Fibroblast of lung (primary cell): ENCODE data around the gene AGL. TPM values are rescaled to one million over a fixed set of nuclear protein-coding genes. Genes with fewer than 3 reads are reported as not detected.
"Not testable (repeated sequence)": the region's sequence is repeated elsewhere in the genome, so short reads cannot be mapped to it uniquely, and the experiment has no call there.

ENCODE experiments used
- DNase-seq, 2 donors: peaks; one replicate each; pipeline versions ENCODE4 v3.0.0 to v3.0.0-alpha.2; 2010; ENCODE audit warnings: low read depth in 2 of 2
- H2AFZ ChIP-seq: 2 replicates; pipeline ENCODE4 v1.5.1; 2012; ENCODE audit warnings: low read length, control low read depth, inconsistent platforms
- H3K27ac ChIP-seq: 2 replicates; pipeline ENCODE4 v1.5.1; 2011; ENCODE audit warnings: low read length, control low read depth; ENCODE audit not compliant: insufficient read depth
- H3K27me3 ChIP-seq: 2 replicates; pipeline ENCODE4 v1.5.1; 2011; ENCODE audit warnings: mild to moderate bottlenecking, low read length; ENCODE audit not compliant: control insufficient read depth, insufficient read depth
- H3K36me3 ChIP-seq: 2 replicates; pipeline ENCODE4 v1.5.1; 2011; ENCODE audit warnings: low read length; ENCODE audit not compliant: control insufficient read depth, insufficient read depth
- H3K4me1 ChIP-seq: 2 replicates; pipeline ENCODE4 v1.5.1; 2011; ENCODE audit warnings: low read length; ENCODE audit not compliant: control insufficient read depth, insufficient read depth; ENCODE audit errors: extremely low read depth
- H3K4me2 ChIP-seq: 2 replicates; pipeline ENCODE4 v1.5.1; 2011; ENCODE audit warnings: low read length, control low read depth; ENCODE audit not compliant: insufficient read depth; ENCODE audit errors: extremely low read depth
- H3K4me3 ChIP-seq, 4 experiments: fragments of 200-600 bp in 1 of 4; sonication (generic) in 1 of 4; replicated peaks in 1 of 4; 2 replicates each; pipeline ENCODE4 v1.5.1; 2011 to 2016; ENCODE audit warnings: low read length in 4 of 4, low read depth in 3 of 4, mild to moderate bottlenecking in 3 of 4, control low read depth in 2 of 4, inconsistent platforms in 1 of 4, mixed read lengths in 1 of 4; ENCODE audit not compliant: insufficient read depth in 1 of 4; ENCODE audit errors: control extremely low read depth in 1 of 4
- H3K79me2 ChIP-seq: 2 replicates; pipeline ENCODE4 v1.5.1; 2012; ENCODE audit warnings: mild to moderate bottlenecking, low read length, inconsistent platforms; ENCODE audit not compliant: control insufficient read depth, insufficient read depth
- H3K9ac ChIP-seq: 2 replicates; pipeline ENCODE4 v1.5.1; 2011; ENCODE audit warnings: mild to moderate bottlenecking, low read length, control low read depth; ENCODE audit not compliant: insufficient read depth
- H3K9me3 ChIP-seq: 2 replicates; pipeline ENCODE4 v1.5.1; 2012; ENCODE audit warnings: low read depth, low read length; ENCODE audit not compliant: control insufficient read depth, insufficient read depth
- H4K20me1 ChIP-seq: 2 replicates; pipeline ENCODE4 v1.5.1; 2011; ENCODE audit warnings: low read length; ENCODE audit not compliant: control insufficient read depth, insufficient read depth; ENCODE audit errors: extremely low read depth
- CTCF ChIP-seq, 2 donors: IDR thresholded peaks in 1 of 2; conservative IDR thresholded peaks in 1 of 2; 1 replicate in 1 of 2; 2 replicates in 1 of 2; pipeline ENCODE4 v1.5.1; 2011 to 2012; ENCODE audit warnings: low read length in 2 of 2, control low read depth in 1 of 2, inconsistent platforms in 1 of 2, low read depth in 1 of 2, mild to moderate bottlenecking in 1 of 2
- EZH2 ChIP-seq: IDR thresholded peaks from 2 replicates; pipeline ENCODE4 v1.5.1; 2012; ENCODE audit warnings: low read length, control low read depth, mild to moderate bottlenecking; ENCODE audit errors: missing control alignments
- polyA plus RNA-seq, 2 donors: library from polyadenylated mRNA; depleted of rRNA in 1 of 2; stranded (reverse) in 1 of 2; unstranded in 1 of 2; fragments of >200 nt; gene quantifications; 2 replicates each; pipeline ENCODE4 v1.2.1, GENCODE V29; 2011 to 2012; ENCODE audit warnings: missing spikeins in 1 of 2
- total RNA-seq: library from RNA; depleted of rRNA; stranded (reverse); fragments of >200 nt; gene quantifications from 2 replicates; pipeline ENCODE4 v1.2.1, GENCODE V29; 2014

Gene AGL
- total and polyA plus RNA-seq, 2 donors (not counting 1 experiment from before 2014, with no cell fraction given), result 8.3 to 12.6 TPM

- peak in 1 of 2 donors; percentile 33 for DNase-seq
- H3K4me2 ChIP-seq, result no peak overlapping the region
- no peak overlapping the region for H3K9ac ChIP-seq
- H3K79me2 ChIP-seq, result no peaks in the 10 kb centered on the region
- H3K27ac ChIP-seq, result no peak overlapping the region
- H3K4me1 ChIP-seq, result no peaks in the 10 kb centered on the region
- no peak overlapping the region for H3K4me3 ChIP-seq
- H3K36me3 ChIP-seq, result no peaks in the 10 kb centered on the region
- no peaks in the 10 kb centered on the region for H3K27me3 ChIP-seq
- H2AFZ ChIP-seq, result no peak overlapping the region
- TF ChIP-seq CTCF (conservative IDR thresholded peaks at IDR 0.05 in 1 of 2, IDR thresholded peaks at IDR 0.05 in 1 of 2; ENCODE audit: low read depth in 1 of 2, low read length in 2 of 2) (no peak), EZH2 (no peak)
- H4K20me1 ChIP-seq, result no peaks in the 10 kb centered on the region
- no peaks in the 10 kb centered on the region for H3K9me3 ChIP-seq
These were observed 6.4 kb upstream of the AGL start for GRCh38 chr1:99843760-99844159.

GRCh38 chr1:99845201-99845600 lies 5.0 kb upstream of the AGL start:
- not testable (repeated sequence) for H3K27ac ChIP-seq, H2AFZ ChIP-seq, H3K79me2 ChIP-seq, H3K4me1 ChIP-seq, H3K36me3 ChIP-seq, H3K9me3 ChIP-seq, H4K20me1 ChIP-seq, H3K4me3 ChIP-seq, H3K27me3 ChIP-seq, H3K4me2 ChIP-seq, DNase-seq, H3K9ac ChIP-seq

- H3K27ac ChIP-seq, result no peak overlapping the region
- H3K27me3 ChIP-seq, result no peaks in the 10 kb centered on the region
- H3K9me3 ChIP-seq, result no peaks in the 10 kb centered on the region
- H3K9ac ChIP-seq, result peak overlapping the region; percentile 82
- H2AFZ ChIP-seq, result peak overlapping the region; percentile 97
- H3K79me2 ChIP-seq, result no peaks in the 10 kb centered on the region
- peak overlapping the region; percentile 84 to 90 (median 88) for H3K4me3 ChIP-seq
- H3K36me3 ChIP-seq, result no peaks in the 10 kb centered on the region
- TF ChIP-seq CTCF (conservative IDR thresholded peaks at IDR 0.05 in 1 of 2, IDR thresholded peaks at IDR 0.05 in 1 of 2; ENCODE audit: low read depth in 1 of 2, low read length in 2 of 2) (no peak), EZH2 (no peak)
- peak in 1 of 2 donors; percentile 8 for DNase-seq
- H3K4me1 ChIP-seq, result peaks cover 2% of the 10 kb centered on the region
- H3K4me2 ChIP-seq, result peak overlapping the region; percentile 97
- H4K20me1 ChIP-seq, result no peaks in the 10 kb centered on the region
These were observed 783 bp upstream of the AGL start for GRCh38 chr1:99849413-99849743.
